GM19023 (cell line): Measurements from ENCODE around the gene ADH5.
A peak's percentile ranks its signal among the peaks of the same experiment; 100 is the strongest.
"Not testable (repeated sequence)": the region's sequence is repeated elsewhere in the genome, so short reads cannot be mapped to it uniquely, and the experiment has no call there.

Source experiments
- ATAC-seq: cut with Tn5 transposase; IDR thresholded peaks from one replicate; pipeline ENCODE4 v1.9.1; 2021; ENCODE audit warnings: mild to moderate bottlenecking, moderate library complexity; ENCODE audit not compliant: unreplicated experiment

ADH5 gene

DNA sequence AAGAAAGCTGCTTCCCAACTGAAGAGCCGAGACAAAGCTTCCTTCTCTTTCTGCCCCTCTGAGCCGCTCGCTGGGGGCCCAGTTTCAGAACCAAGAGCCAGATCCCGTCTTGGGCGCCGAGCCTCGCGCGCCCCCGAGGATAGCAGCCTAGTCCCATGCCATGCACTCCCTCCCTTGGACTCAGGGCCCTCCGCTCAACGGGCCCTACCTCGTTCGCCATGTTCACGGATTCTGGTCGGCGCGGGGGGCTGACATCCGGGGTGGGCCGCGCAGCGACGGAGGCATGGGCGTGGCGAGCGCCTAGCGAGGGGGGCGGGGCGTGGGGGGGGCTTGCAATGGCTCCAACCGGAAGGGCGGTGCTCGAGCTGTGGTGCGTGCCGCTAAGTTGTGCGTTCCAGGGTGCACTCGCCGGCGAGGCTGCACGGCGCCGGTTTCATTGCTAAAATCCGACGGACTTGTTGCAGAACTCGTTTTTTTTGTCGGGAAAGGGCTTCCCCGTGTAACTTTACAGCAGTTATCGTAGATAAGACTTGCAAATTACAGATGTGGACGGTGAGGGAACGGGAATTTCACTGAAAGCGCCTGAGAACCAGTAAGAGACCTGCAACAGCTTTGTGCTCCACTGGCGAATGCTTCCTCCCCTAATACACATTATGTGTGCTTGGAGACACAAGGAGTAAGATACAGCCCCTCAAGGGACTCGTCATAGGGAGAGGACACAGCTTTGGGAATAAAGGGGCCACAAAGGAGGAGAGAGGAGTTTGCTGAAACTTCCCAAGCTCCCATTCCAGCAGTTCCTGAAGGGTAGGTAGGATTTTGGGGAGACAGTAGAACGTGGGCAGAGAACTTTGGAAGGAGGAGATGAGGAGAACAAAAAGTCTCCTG lies at the start of gene ADH5:
TSS of gene ADH5 (minus strand) at position 308 of the 885 bp plus-strand sequence. CDS start at position 220, 88 bp downstream.
- peak; percentile 97 for ATAC-seq

DNA sequence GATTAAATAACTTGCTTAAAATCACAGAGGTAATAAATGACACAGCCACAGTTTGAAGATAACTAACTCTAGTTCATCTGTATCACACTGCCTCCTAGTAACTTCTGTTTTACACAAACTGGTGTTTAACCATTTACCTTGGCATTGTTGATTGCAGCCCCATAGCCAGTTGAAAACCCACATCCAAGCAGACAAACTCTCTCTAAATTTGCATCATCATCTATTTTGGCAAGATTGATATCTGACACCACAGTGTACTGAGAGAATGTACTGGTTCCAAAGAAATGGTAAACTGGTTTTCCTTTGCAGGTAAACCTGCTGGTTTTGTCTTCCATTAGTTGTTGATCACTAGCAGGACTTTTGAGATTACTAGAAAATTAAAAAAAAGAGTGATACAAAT lies 47.7 kb upstream of the ADH5 start:
- no peak for ATAC-seq

DNA sequence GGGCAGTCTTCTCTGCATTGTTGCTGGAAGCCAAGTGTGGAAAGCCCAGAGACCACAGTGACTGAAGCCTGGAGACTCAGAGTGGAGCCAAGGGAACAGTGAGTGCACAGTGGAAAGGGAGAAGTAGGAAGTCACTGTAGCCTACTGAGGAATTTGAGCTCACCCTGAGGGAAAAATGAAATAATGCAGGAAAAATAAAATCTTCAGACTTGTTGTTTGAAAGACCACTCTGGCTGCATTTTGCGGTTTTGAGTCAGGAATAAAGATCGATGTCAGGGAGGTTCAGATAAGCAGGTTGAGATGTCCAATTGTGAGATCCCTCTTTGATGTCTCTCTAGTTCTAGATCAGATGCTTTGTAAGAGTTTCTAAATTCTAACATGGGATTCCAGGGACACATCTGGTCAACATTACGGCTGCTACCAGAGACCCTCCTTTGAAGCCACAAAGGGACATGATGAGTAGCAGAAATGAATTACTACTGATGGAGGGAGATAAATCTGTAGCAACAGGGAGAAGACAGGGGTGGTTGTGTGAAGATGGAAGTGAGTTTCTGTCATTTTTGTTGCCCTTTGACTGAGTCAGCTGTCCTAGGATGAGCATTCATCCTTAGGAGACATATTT lies 47.1 kb upstream of the ADH5 start:
- no peak for ATAC-seq

DNA sequence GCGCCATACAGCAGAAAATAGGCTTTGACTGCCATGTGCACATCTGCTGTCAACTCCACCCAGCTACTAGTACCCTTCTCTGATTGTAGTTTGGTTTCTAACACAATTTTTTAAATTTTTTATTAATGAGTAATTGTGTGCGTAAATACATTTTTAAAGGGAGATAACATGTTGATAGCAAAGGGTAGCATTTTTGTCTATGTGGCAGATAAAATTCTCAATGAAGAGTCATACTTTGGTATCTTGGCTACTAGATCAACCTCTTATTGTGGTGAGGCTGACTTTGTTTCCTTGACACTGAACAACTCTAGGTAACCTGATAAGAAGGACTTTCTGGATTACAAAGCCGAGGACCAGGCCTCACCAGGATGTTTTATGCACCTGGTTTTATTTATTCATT lies 46.0 kb upstream of the ADH5 start:
- ATAC-seq, result no peak

GRCh38 chr4:99131378-99131777 lies 42.8 kb upstream of the ADH5 start:
- ATAC-seq, result no peak

- no peak for ATAC-seq
Measured at GRCh38 chr4:99126376-99126775, 37.8 kb upstream of the ADH5 start.

DNA sequence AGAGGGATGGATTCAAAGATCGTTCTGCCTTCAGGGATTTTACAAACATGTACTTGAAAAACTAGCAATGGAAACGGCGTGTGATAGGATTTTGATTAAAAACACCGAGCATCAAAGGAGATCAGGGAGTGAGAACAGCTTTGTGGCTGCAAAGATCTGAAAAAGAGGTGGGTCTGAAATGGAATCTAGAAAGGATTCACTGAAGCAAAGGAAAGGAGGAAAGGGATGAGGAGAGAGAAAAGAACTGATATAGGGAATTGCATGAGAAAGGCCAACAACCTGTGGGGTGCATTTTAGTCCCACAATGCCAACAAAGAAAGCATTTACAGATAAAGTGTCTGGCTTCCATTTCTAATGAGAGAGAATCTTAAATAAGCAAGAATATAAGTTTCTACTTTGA lies 32.4 kb upstream of the ADH5 start:
- no peak for ATAC-seq

GRCh38 chr4:99120501-99120900 lies 31.9 kb upstream of the ADH5 start:
- no peak for ATAC-seq

DNA sequence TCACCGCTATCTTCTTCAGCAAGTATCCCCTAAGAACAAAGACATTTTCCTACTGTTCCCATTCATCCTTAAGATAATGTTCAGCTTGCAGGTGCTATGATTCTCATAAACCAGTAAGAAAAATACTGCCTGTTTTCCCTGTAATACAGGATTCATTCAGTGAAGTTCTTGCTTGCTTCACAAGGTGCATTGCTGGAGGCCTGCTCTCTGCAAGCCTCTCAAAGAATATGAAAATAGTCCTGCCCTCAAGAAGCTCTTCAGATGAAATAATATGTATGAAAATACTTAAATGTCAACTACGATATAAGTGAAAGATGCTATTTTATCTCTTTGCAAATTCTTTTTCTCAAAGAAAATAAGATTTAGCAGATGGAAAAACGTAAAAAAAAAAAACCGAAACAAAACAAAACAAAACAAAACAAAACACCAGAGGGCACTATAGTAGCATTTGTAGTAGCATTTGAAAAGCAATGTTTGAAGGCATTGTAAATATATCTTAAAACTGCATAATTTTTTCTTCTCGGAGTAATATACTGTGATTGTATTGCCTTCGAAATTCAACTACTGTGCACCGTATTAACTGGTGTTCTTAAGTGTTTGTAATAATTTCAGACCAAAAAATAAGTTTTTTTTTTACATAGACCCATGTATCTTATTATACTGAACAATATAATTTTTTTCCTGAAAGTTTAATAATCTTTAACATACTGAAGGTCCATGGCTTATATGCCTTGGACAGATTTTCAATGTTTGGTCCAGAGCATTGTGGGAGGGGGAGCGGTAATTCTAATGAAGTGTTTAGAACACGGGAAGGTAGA lies 29.5 kb upstream of the ADH5 start:
- no peak for ATAC-seq

GRCh38 chr4:99117122-99117841 lies 28.7 kb upstream of the ADH5 start:
- not testable (repeated sequence) for ATAC-seq

DNA sequence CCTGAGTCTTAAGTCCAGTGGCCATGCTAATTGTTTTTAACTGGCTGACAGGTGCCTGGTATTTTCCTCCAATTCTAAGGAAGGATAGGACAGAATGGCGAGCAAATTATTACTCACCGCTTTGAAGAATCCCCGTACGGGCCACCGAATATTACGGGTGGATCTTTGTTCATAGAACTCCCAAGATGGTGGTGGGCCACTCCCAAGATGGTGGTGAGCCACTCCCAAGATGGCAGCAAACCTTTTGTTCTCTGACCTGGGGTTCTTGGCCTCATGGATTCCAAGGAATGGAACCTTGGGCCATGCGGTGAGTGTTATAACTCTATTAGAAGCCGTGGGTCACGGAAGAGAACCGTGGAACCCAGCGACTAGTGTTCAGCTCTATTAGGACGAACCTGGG lies 20.7 kb upstream of the ADH5 start:
- not testable (repeated sequence) for ATAC-seq

GRCh38 chr4:99104153-99104552 lies 15.6 kb upstream of the ADH5 start:
- ATAC-seq, result no peak

GRCh38 chr4:99103166-99103565 lies 14.6 kb upstream of the ADH5 start:
- no peak for ATAC-seq

DNA sequence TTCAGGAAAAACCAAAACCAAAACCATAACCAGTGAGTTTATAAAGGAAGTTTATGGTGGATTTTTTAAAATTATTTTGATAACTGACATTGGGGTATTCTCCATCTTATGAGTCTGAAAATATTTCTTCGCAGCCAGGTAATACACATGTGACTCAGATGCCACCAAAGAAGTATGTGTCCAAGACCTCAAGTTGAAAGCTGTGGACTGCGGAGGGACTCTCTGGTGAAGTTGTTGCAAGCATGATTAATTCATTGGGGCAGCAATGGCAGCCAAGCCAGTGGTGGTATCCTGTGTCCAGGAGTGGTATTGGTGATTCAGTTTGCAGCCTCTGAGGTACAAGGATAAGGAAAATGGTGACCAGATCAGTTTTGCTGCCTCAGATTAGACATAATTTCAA lies 14.0 kb upstream of the ADH5 start:
- no peak for ATAC-seq

GRCh38 chr4:99100876-99101275 lies 12.3 kb upstream of the ADH5 start:
- ATAC-seq, result no peak

GRCh38 chr4:99099814-99100213 lies 11.2 kb upstream of the ADH5 start:
- ATAC-seq, result not testable (repeated sequence)

- ATAC-seq, result no peak
Measured at GRCh38 chr4:99099311-99099710, 10.7 kb upstream of the ADH5 start.

GRCh38 chr4:99091841-99092240 lies 3.3 kb upstream of the ADH5 start:
- not testable (repeated sequence) for ATAC-seq

DNA sequence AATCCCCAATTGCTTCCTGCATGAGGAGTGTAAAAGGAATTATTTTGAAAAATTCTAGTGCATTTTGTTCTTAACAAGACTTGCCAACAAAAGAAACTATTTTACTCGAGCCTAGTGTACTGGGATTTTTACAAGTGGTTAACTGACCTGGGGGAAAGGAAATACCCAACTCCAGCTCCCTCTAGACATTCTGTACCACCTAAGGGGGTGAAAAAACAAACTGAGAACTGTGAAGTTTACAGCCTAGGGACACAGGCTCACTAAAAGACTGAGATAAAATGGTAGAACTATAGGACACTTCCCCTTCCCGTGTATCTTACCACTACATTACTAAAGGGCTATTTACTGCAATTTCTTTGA lies 2.6 kb upstream of the ADH5 start:
- no peak for ATAC-seq

DNA sequence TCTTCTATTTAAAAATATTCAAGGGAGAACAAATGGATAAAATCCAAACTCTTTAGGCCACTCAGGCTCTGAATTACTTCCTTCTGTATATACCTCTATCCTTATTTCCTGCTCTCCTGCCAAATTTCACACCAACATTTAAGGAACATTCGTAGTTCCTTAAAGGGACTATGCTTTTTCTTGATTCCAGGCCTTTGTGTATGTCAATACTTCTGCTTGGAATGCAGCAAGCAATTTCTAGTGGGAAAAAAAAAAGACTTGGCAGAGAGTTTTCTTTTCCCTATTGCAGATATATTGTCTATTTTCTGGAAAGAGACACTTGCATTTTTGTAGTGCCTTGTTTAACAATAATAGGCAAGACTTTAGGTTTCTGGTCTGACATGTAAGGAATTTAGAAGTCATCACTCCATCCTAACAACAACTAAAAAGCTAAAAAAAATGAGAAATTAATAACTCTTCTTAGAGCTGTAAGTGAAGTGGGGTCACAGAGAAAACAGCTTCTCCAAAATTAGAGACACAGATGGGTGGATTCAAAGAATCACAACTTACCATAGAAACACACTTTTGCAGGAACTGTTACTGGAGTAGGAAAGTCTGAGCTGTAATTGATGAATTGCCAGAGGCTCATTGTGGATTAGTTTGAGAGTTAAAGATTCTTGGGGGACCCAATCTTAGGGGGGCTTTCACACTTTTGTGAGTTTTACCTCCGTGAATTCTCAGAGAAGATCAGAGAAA lies 2.1 kb upstream of the ADH5 start:
- no peak for ATAC-seq
